Gastrocnemius medialis (tissue), 4 donors: ENCODE data around the gene PAK6. TPM values are rescaled to one million over a fixed set of nuclear protein-coding genes. Genes with fewer than 3 reads are reported as not detected.
A peak's percentile ranks its signal among the peaks of the same experiment; 100 is the strongest.

Source experiments
- ATAC-seq, 2 donors: fragments of 150-250 bp; one replicate each; pipeline ENCODE4 v1.9.1; 2016
- DNase-seq, 2 donors: peaks; one replicate each; pipeline ENCODE4 v3.0.0-alpha.2; 2019
- H3K27ac ChIP-seq, 4 donors: fragments of 200-600 bp; sonication (generic); 1 replicate in 1 of 4; 2 replicates in 3 of 4; pipeline ENCODE4 v1.5.1; 2016 to 2018; ENCODE audit warnings: mild to moderate bottlenecking in 2 of 4, moderate library complexity in 1 of 4
- H3K27me3 ChIP-seq, 3 donors: fragments of 200-600 bp; sonication (generic) in 2 of 3; 1 replicate in 1 of 3; 2 replicates in 2 of 3; pipeline versions ENCODE4 v1.5.1 to v1.6.0; 2016 to 2019; ENCODE audit warnings: mild to moderate bottlenecking in 1 of 3, moderate library complexity in 1 of 3
- H3K36me3 ChIP-seq, 2 donors: fragments of 200-600 bp; sonication (generic) in 1 of 2; one replicate each; pipeline ENCODE4 v1.5.1; 2017 to 2018
- H3K4me1 ChIP-seq, 2 donors: fragments of 200-600 bp; sonication (generic) in 1 of 2; one replicate each; pipeline ENCODE4 v1.5.1; 2016 to 2017; ENCODE audit warnings: mild to moderate bottlenecking in 2 of 2
- H3K4me3 ChIP-seq, 4 donors: fragments of 200-600 bp; sonication (generic) in 3 of 4; 1 replicate in 1 of 4; 2 replicates in 3 of 4; pipeline ENCODE4 v1.5.1; 2016 to 2019; ENCODE audit warnings: mild to moderate bottlenecking in 2 of 4
- H3K9me3 ChIP-seq, 3 donors: fragments of 200-600 bp; sonication (generic) in 2 of 3; 1 replicate in 1 of 3; 2 replicates in 2 of 3; pipeline ENCODE4 v1.5.1; 2016 to 2019
- POLR2A ChIP-seq, 2 donors: fragments of 450-650 bp; IDR thresholded peaks; one replicate each; pipeline ENCODE4 v1.6.1; 2017; ENCODE audit warnings: antibody characterized with exemption in 2 of 2, mild to moderate bottlenecking in 2 of 2, moderate library complexity in 2 of 2
- in situ Hi-C, 4 donors: fragments of 200-750 bp; cut with MboI; loops; one replicate each; pipeline versions ENCODE4 v1.15.0 to v1.8.0; 2017; ENCODE audit warnings: low sequenced_read_pairs in 4 of 4
- intact Hi-C: fragments of 100-400 bp; cut with DNase I; formaldehyde crosslinking; loops from one replicate; pipeline ENCODE4 v1.15.1; 2023; ENCODE audit warnings: low total_unique reads
- total RNA-seq, 4 donors: library from RNA; depleted of rRNA; stranded (reverse); fragments of >200 nt; gene quantifications; one replicate each; pipeline versions ENCODE4 v1.1.0 to v1.2.3, GENCODE V29; 2016
- TF ChIP-seq, protein P1 (sequence below), 5 experiments: fragments of 450-650 bp in 3 of 5; fragments of 200-600 bp in 2 of 5; sonication (generic) in 2 of 5; IDR thresholded peaks in 4 of 5; conservative IDR thresholded peaks in 1 of 5; 1 replicate in 4 of 5; 2 replicates in 1 of 5; pipeline ENCODE4 v1.5.1; 2016 to 2019; ENCODE audit warnings: antibody characterized with exemption in 5 of 5, mild to moderate bottlenecking in 3 of 5, moderate library complexity in 3 of 5

PAK6 gene
- total RNA-seq, 4 donors from 2014 or later = 1.4 to 2.2 (median 1.5) TPM; not detected in 1

DNA sequence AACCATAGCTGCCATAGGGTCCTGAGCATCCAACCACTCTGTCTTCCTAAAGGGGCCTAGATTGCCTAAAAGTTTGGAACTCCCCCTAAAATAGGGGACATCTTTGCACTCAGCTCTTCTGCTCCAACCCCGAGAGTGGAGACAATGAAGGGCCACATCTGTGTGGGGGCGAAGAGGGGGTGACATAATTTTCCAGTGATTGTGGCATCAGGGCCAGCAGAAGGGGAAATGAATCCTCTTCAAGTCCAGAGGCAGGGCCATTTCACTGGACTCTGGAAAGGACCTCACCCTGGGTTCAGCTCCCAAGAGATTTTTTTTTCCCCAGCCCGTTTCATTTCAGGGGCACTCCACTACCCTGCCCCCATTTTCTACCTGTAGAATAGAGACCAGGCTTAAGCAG, 48.6 kb downstream of the PAK6 start:
- in situ Hi-C loops = loop anchor here in 1 of 4 donors (10.0 kb wide), 1 partner anchor 137 kb away; no protein-coding TSS in a partner anchor
- Histone ChIP-seq H3K9me3 (no peaks in the 10 kb centered on the region), H3K36me3 (no peaks in the 10 kb centered on the region), H3K4me3 (no peak overlapping the region), H3K27me3 (peaks cover 15 to 29% (median 18%) of the 10 kb centered on the region in 3 donors), H3K4me1 (peaks cover 0 to 18% of the 10 kb centered on the region in 2 donors), H3K27ac (no peak overlapping the region)
- TF ChIP-seq, protein P1, sequence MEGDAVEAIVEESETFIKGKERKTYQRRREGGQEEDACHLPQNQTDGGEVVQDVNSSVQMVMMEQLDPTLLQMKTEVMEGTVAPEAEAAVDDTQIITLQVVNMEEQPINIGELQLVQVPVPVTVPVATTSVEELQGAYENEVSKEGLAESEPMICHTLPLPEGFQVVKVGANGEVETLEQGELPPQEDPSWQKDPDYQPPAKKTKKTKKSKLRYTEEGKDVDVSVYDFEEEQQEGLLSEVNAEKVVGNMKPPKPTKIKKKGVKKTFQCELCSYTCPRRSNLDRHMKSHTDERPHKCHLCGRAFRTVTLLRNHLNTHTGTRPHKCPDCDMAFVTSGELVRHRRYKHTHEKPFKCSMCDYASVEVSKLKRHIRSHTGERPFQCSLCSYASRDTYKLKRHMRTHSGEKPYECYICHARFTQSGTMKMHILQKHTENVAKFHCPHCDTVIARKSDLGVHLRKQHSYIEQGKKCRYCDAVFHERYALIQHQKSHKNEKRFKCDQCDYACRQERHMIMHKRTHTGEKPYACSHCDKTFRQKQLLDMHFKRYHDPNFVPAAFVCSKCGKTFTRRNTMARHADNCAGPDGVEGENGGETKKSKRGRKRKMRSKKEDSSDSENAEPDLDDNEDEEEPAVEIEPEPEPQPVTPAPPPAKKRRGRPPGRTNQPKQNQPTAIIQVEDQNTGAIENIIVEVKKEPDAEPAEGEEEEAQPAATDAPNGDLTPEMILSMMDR (IDR thresholded peaks at IDR 0.05 in 4 of 5, conservative IDR thresholded peaks at IDR 0.05 in 1 of 5) = no peak
- TF ChIP-seq POLR2A (IDR thresholded peaks at IDR 0.05) = no peak
- DNase-seq (no peak), ATAC-seq (no peak)
- intact Hi-C loops = no loop called here

DNA sequence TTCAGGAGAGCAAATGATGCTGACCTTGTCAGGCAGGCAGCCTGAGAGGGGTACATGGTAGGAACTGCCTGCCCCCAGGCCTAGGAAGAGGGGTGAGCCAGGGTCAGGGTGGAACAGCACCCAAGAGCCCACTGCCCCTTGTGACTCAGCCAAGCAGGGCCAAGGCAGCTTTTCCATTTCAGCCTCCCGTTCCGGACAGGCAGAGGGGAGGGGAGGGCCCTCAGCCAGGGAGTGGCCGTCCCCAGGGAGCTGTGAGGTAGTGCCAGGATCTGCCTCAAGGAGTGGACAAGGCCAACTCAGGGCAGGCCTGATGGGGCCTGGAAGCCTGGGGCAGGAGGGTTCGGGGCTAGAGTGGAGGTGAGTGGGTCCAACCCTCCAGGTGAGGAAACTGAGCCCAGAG, 49.1 kb downstream of the PAK6 start:
- no peaks in the 10 kb centered on the region for H3K9me3 ChIP-seq
- peaks cover 0 to 13% of the 10 kb centered on the region in 2 donors for H3K4me1 ChIP-seq
- DNase-seq (no peak), ATAC-seq (no peak)
- H3K27me3 ChIP-seq = peaks cover 10 to 25% (median 14%) of the 10 kb centered on the region in 3 donors
- in situ Hi-C loops = loop anchor here in 1 of 4 donors (10.0 kb wide), 1 partner anchor 137 kb away; no protein-coding TSS in a partner anchor
- intact Hi-C loops = no loop called here
- H3K27ac ChIP-seq = no peak overlapping the region
- no peak overlapping the region for H3K4me3 ChIP-seq
- H3K36me3 ChIP-seq = no peaks in the 10 kb centered on the region
- TF ChIP-seq, protein P1 (IDR thresholded peaks at IDR 0.05 in 4 of 5, conservative IDR thresholded peaks at IDR 0.05 in 1 of 5) = no peak
- TF ChIP-seq POLR2A (IDR thresholded peaks at IDR 0.05) = no peak

DNA sequence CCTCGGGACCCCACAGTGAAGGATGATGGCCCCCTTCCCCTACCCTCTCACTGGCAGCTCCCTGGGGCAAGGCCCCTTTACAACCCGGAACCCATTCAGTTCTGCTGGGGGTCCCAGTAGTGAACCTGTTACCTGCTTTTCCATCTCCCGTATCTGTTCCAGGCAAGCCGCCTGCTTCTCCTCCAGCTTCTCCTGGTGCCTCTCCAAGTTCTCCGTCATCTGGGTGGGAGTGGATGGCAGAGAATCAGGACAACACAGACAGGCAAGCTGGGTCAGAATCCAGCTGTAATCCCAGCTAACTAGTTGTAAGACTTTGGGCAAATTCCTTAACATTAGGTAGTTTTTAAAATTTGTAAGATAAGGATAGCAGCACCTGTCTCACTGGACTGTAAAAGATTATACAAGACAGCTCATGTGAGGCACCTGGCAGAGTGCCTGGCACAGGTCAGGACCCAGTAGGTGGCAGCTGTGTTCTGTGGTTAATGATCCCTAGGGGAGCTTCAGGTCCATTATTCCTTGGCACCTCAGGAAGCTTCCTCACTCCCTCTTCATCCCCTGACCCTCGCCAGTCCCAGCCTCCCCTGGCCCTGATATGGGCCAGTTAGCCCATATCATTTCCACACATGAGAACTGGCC, 50.4 kb downstream of the PAK6 start:
- Histone ChIP-seq H3K27ac (no peak overlapping the region), H3K27me3 (peaks cover 0 to 16% (median under 1%) of the 10 kb centered on the region in 3 donors), H3K9me3 (no peaks in the 10 kb centered on the region), H3K4me1 (peaks cover 0 to 9% of the 10 kb centered on the region in 2 donors), H3K4me3 (no peak overlapping the region), H3K36me3 (no peaks in the 10 kb centered on the region)
- TF ChIP-seq POLR2A (IDR thresholded peaks at IDR 0.05) = no peak
- TF ChIP-seq, protein P1 (IDR thresholded peaks at IDR 0.05 in 4 of 5, conservative IDR thresholded peaks at IDR 0.05 in 1 of 5) = no peak
- in situ Hi-C loops (loop anchor here in 1 of 4 donors (10.0 kb wide), 1 partner anchor 136 kb away; no protein-coding TSS in a partner anchor), intact Hi-C loops (no loop called here)
- ATAC-seq (peak; percentile 58 to 67), DNase-seq (peak in 1 of 2 donors; percentile 63)

DNA sequence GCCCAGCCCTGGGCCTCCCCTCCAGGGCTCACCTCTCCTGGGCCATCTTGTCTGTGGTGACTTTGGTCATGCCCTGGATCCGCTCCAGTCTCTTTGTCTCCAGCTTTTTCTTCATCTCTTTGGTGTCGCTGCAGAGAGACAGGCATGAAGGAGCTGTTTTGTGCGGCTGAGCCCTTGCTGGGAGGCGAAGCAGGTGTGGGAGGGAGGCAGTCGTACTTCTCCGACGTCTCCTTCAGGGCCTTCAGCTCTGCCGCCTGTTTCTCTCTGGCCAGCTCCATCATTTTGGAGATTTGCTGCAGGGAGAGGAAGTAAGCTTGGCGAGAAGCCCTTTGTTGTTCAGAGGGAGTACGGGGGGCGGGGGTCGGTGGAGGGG, 51.7 kb downstream of the PAK6 start:
- ATAC-seq = no peak
- Histone ChIP-seq H3K27ac (no peak overlapping the region), H3K4me3 (no peak overlapping the region), H3K4me1 (peaks cover 0 to 9% of the 10 kb centered on the region in 2 donors), H3K27me3 (peaks cover 0 to 16% (median 0%) of the 10 kb centered on the region in 3 donors), H3K9me3 (no peaks in the 10 kb centered on the region), H3K36me3 (no peaks in the 10 kb centered on the region)
- in situ Hi-C loops (no loop called here), intact Hi-C loops (no loop called here)
- no peak for DNase-seq
- TF ChIP-seq, protein P1 (IDR thresholded peaks at IDR 0.05 in 4 of 5, conservative IDR thresholded peaks at IDR 0.05 in 1 of 5) = no peak
- TF ChIP-seq POLR2A (IDR thresholded peaks at IDR 0.05) = no peak
